GM19395 (cell line): ENCODE results near the gene ZNF664.
"Not testable (repeated sequence)": the region's sequence is repeated elsewhere in the genome, so short reads cannot be mapped to it uniquely, and the experiment has no call there.

Source experiments
- ATAC-seq: cut with Tn5 transposase; IDR thresholded peaks from one replicate; pipeline ENCODE4 v1.9.1; 2021; ENCODE audit warnings: mild to moderate bottlenecking, moderate library complexity; ENCODE audit not compliant: unreplicated experiment

The ZNF664 gene

DNA sequence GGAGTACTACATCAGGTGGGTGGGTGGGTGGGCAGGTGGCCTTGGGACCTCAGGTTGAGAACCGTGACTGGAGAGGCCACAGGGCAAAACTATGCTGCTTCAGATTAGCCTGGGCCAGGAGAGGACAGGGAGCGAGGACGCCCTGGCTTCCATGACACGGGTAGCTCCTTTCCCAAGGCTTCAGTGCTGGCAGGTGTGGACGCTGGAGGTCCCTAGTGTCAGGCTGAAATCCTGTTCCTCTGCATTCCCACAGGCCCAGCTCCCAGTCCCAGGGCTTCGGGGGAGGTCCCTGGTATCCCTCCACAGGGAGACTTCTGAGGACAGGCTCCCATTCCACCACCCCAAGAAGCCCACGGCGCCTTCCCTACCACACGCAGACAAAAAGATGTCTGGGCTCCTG is 32.0 kb upstream of the ZNF664 start:
- no peak for ATAC-seq

DNA sequence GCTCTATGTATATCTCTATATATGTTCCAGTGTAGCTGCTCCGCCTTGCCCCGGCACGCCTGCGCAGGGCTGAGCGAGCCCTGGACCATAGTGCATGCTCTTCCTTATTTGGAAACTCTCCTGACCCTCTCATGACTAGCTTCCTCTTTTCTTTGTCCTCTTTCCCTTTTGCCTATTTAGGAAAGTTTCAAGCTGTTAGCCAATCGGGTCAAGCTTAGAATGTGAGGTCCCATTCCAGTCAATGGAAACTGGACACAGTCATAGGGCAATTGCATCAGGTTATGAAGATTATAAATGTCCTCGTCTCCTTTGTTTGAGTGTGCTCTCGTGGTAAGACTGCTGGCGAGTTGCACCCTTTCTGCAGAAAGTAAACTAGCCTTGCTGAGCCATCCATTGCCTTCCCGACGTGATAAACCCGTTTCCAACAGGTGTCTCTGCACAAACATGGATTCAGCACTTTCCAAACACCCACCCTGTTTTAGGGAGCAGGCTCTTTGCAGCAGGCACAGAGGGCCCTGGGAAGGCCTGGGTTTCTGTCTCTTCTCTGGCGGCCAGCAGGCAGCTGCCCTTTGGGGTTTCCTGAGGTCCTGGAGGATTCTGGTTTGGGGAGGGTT is 31.3 kb upstream of the ZNF664 start:
- ATAC-seq: no peak

DNA sequence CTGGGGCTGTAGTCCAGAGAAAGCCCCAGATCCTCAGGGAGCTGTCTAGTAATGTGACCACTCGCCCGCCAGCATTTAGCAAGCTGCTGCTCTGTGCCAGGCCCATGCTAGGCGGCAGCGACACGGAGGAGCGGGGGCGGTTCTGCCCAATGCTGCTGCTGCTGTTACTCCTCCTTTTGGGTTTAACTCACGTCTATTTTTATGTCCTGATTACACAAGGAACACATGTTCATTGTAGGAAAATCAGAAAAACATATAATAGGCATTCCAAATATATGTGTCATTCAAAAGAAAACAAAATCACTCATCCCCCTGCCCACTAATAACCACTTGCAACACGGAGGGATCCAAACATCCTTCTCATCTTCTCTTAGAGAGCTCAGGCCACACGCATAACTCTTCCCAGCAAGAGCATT is 30.8 kb upstream of the ZNF664 start:
- no peak for ATAC-seq

DNA sequence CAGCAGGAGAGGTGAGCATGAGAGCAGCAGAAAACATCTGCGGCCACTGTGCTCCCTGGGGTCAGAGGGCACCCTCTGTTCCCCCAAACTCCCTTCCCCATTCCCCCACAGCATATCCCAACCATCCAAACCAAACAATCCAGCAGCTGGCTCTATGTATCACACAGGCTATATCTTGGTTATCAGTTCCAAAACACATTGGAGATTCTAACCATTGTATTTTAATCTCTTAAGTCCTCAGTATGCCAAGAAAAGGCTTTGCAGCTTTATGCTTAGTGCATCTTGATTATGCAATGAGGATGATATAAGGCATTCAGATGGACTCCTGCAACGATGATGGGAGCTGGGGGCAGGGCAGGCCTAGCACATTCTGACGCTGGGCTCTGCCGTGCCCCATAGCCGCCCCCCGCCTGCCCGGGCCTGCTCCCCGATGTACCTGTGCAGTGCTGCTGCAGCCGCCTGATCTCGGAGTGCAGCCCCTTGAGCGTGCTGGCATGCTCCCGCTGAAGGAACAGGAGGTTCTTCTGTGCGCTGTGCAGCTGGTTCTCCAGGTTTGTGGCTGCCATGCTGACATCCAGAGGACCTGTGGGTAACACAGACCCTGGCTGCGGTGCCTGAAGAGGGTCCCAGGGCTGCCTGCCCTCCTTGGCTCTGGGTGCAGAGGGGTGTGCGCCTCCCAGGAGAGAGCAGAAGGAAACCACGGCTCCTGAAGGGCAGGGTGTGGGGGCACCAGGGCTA is 29.9 kb upstream of the ZNF664 start:
- ATAC-seq: no peak

DNA sequence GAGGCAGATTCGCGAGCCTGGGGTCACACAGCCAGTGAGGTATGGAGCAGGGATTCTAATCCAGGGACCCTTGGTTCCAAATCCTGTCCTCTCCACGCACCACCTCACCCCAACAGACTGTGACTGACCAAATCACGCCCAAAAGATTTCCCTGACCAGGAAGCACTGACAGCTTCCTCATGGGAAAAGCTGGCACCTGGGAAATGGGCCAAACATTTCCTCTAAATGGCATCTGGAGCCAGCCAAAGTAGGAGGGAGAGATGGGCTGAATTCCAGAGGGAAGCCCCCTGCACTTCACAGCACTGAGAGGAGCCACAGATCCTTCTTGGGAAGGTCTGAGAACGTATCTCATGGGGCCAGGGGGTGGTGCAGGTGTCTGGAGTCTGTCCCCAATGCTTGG is 29.2 kb upstream of the ZNF664 start:
- ATAC-seq: no peak

DNA sequence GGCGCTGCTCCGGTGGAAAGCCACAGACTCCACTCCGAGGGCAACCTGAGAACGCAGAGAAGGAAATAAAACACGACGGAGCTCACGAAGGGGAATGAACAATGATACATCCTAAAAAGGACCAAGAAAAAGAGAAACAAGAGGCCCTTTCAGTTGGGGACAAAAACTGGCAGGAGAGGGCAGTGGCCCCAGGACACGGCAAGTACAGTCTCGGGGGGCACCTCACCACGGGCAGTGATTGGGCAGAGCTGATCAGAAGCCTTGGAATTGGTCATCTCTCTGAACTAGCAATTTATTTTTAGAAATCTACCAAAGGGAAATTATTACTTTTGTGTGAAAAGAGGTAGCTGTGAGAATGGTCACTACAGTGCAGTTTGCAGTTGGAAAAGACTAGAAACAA is 28.3 kb upstream of the ZNF664 start:
- no peak for ATAC-seq

DNA sequence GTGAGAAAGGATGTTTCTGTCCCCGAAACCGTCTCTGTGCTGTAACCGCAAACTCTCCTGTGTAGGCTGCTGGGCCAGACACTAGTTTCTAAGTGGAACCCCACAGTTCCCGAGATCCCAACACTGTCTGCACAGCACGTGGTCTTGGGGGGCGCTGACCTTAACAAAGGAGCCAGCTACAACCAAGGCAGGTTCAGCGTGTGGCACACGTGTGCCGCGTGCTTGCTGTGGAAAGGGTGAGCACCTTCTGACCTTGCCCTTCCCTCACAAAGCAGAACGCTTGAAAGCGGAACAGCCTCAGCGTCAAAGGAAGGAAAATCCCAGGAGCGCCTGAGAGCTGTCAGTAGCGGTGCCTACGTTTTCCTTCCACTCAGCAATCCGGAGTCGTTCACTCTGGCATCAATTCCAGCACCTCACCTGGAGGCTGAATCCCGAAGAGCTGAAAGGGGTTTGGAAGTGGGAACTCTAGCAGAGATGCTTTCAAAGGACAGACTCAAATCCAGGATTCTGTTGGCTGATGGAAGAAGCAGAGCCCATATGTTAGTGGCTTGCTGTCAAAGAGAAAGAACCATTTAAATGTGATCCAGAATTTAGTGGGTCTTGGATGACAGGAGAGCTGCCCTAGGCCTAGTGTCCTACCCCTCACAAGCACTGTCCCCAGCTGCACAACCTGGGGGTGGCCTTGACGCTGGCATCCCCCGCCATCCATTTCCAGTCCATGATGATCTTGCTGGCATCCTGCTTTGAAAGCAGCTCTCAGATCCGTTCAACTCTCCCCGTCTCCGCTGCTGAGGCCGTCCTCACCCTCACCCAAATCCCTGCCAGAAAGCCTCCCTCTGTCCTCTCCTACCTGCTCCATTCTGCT is 27.5 kb upstream of the ZNF664 start:
- no peak for ATAC-seq

DNA sequence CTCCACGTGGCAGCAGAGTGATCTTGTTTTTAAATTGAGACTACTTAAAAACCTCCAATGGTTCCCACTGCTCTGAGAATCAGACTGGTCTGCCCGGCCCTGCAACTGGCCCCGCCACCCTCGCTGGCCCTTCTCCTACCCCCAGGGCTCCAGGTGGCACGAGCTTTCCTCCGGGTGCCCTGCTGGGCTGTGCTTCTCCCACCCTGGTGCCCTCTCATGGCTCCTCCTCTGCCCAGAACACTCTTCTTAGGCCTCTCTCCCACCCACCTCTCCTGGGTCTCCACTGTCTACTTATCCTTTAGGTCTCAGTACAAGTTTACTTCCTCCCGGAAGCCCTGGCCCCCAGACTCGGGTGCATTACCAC is 26.9 kb upstream of the ZNF664 start:
- no peak for ATAC-seq

DNA sequence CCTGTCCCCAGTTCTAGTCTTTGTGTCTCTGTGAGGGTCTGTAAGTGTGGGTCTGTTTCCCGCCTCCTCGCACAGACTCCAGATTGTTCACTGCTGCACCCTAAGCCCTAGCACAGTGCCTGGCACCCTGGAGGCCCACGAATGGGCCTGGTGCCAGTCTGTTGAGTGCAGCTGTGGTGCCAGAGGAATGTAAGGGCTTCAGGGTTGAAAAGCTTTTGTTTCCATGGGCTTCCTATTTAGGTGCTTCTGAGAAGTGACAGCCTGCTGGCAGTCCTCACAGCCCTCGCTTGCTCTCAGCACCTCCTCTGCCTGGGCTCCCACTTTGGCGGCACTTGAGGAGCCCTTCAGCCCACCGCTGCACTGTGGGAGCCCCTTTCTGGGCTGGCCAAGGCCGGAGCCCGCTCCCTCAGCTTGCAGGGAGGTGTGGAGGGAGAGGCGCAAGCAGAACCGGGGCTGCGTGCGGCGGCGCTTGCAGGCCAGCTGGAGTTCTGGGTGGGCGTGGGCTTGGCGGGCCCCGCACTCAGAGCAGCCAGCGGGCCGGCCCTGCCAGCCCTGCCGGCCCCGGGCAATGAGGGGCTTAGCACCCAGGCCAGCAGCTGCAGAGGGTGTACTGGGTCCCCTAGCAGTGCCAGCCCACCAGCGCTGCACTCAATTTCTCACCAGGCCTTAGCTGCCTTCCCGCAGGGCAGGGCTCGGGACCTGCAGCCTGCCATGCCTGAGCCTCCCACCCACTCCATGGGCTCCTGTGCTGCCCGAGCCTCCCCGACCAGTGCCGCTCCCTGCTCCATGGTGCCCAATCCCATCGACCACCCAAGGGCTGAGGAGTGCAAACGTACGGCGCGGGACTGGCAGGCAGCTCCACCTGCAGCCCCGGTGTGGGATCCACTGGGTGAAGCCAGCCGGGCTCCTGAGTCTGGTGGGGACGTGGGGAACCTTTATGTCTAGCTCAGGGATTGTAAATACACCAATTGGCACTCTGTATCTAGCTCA is 26.2 kb upstream of the ZNF664 start:
- ATAC-seq: not testable (repeated sequence)

DNA sequence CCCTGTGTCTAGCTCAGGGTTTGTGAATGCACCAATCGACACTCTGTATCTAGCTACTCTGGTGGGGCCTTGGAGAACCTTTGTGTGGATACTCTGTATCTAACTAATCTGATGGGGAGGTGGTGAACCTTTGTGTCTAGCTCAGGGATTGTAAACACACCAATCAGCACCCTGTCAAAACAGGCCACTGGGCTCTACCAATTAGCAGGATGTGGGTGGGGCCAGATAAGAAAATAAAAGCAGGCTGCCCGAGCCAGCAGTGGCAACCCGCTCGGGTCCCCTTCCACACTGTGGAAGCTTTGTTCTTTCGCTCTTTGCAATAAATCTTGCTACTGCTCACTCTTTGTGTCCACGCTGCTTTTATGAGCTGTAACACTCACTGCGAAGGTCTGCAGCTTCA is 25.5 kb upstream of the ZNF664 start:
- ATAC-seq: not testable (repeated sequence)

DNA sequence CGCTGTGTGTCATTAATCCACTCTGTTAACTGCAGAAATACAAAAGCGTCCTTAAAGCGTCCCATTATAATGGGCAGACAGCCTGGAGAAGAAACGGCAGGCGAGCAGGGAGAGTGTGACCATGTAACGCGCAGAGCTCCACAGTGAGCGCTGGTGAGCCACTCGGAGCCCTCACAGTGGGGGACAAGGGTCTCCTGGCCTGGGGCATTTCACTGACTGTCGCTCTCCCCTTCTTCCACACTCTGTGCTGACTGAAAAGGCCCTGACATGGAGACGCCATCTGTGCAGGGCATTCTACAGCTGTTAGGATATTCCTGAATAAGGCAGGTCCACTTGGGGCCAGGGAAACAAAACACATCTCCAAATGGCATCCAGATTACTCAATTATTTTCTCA is 24.6 kb upstream of the ZNF664 start:
- no peak for ATAC-seq

DNA sequence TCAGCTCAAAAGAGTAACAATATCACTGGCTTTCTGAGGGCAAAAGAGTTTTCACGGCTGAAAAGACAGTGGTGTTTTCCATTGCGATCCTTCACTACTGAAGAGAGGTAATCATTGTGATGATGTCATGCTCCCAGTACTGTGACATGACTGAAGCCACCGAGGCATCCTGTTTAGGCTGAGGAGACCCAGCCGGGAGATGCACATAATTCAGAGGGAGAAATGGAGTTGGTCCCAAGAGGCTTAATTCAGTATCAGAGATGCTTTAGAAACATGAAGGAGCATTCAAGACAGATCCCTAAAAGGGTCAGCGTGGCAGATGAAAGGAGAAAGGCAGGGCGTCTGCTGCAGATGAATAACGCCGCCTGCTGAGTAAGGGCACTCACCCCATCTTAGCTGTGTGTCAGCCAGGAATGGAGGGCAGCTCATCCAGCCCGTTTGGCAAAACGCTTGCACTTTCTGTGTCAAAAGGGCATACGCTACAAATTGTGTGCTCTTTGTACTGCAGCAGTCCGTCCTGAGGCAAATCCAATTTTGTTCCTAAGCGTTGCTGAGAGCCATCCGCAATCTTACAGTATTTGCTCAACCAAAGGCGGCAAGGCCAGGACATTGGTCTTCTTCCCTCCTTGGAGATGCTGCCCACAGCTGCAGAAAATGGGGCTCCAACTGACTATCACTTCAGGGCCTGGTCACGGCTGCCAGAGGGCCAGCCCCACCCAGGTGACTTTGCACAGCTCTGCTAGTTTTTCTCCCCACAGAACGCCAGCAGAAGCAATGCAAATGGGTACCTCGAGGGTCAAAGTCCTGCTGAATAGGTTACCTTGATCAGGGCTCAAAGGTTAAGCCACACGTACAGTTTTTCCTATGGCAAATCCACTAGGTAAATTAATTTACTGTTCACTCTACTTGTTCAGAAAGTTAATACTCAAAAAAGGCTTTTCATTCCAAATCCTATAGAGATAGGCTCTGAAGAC is 23.9 kb upstream of the ZNF664 start:
- ATAC-seq: no peak

DNA sequence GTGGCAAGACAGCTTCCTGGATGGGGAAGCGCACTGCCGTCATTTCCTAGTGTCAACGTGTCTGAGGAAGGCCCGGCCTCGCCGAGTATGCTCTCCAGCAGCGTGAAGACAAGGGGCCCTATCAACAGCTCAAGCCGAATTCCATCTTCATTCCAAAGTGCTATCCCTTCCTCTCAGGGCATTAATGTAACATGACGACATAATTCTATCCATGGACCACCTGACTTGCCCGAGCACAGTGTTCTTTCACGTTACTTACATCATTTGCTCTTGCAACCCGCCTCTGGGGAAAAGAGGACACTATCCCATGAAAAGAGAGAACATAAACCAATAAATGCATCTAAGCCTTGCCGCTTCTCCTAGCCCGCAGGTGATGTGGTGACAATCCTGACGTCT is 23.2 kb upstream of the ZNF664 start:
- no peak for ATAC-seq

DNA sequence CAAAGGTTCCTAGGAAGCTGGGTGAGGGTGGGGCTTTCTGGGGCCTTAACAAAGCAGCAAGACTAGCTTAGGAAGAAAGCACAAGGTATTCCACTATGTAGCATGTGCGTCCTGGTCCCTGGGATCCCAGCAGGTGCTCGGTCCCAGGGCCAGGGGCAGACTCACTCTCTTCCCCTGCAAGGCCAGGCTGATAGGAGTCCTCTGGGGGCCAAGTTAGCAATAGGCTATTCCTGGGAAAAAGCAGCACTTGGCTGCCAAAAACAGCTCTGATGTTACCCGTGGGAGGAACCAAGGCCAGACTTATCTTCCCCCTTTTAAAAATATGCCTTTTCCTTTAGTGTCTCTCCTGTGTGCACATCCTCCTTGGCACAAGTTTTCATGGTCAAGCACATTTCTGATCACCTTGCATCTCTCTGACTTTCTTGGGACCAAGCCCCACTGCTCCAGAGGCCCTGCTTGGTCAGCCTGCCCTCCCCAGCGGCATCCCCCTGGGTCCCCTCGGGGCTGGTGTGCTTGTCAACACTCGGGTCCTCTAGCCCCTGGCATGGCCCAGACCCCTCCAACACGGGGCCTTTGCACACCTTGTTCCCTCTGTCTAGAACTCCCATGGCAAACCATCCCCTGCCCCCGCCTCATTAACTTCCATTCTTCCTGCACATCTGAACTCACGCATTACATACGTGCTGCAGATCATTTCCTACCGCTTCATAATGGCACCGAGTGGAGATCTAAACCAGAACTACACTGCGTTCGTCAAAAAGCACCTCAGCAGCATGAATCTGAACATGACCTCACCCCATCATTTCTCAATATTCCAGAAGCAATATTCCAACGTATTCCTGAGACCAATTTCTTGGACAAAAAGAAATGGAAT is 22.3 kb upstream of the ZNF664 start:
- ATAC-seq: no peak

DNA sequence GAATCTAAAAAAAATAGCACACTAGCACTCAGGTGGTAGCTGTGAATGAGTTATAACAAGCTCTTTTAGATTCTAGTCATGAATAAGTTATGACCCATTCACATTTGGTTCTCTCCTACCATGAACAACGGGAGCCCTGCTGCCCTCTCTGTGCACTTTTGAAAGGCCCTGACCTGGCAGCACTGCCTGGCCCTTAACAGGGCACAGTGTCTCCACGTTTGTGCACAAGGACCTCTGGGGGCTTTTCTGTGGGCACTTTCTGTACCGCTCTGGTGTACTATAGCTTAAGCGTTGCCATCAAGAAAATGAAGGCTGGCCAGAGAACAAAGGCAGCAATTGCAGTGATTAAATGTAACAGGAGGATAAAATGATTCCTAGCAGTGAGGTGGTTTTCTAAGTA is 21.5 kb upstream of the ZNF664 start:
- no peak for ATAC-seq

DNA sequence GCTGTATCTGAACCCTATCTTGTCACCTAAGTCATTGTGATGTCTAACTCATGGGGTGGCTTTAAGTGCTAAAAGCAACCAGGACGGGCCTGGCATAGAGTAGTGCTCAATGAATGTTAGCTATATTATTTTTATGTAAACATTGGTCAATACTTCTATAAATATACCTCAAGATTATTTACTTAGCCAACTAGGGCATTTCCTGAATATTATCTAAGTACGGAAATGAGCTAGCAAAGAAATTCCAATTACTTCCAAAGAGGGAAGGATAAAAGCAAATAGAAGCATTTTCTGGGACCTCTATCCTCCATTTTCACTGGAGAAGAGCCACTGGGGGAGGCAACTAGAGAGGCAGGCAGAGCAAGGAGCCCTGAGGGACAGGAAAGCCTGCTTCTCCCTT is 21.0 kb upstream of the ZNF664 start:
- no peak for ATAC-seq

DNA sequence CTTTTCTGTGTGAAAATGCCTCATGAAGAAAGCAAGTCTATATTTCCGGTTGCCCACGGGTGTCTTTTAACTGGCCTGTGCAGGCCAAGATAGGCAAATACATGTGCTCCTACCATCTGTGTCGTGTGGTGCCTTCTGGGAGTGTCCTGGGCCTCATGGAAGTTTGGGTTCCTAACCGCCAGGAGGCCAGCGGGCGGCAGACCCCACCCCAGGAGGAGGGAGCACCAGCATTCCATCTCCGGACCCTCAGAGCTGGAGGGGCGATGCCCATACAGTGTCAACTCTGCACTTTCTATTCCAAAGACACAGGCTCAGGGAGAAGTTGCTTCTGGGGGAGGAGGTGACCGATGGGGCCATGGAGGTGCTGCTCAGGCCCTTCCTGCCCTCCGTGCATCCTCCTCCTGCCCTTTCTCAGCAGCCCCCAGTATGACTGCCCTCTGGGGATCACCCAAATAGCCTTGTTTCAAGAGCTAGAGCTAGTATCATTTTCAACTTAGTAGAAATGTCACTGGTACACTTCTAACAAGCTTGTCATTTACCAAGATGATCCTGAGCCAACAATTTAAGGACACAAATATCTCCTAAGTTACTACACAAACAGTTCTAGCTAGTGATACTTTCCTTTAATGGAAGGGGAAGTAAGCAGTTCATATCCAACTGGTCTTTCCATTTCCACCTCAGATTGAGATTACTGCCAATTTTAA is 18.2 kb upstream of the ZNF664 start:
- ATAC-seq: no peak

DNA sequence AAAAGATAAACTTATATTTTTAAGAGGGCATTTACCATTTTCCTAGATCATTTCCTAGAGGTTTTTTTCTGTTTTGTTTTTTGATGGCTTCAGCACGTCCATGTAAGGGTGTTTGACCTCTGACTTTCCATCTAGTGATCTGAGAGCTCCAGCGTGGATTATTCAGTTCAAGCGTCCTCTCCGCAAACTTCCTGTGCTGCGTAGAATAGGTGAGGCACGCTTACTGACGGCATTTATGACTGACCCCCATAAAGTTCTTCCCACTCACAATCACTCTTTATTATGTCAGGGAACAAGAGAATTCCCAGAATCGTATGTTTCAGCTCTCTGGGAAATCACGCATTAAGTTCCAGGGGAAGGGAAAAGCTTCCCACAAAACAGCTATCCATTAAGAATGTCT is 16.8 kb upstream of the ZNF664 start:
- ATAC-seq: no peak
